ENCODE measurements around the gene CLEC11A.

DNA sequence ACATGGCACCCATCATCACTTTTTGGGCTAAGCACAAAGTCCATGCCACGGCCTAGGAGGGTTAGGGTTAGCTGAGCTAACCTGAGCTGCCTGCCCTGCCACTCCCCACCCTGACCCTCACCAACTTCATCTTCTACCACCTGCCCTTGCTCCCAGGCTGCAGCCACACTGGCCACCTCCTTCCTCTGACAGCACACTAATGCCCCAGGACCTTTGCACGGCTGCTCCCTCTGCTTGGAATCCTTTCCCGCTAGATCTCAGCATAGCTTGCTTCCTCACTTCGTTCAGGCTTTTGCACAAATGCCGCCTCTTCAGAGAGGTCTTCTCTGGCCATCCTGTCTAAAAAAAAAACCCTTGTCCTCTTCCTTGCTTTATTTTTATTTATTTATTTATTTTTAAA, 16.8 kb upstream of the CLEC11A start:
- TF ChIP-seq, protein P1, sequence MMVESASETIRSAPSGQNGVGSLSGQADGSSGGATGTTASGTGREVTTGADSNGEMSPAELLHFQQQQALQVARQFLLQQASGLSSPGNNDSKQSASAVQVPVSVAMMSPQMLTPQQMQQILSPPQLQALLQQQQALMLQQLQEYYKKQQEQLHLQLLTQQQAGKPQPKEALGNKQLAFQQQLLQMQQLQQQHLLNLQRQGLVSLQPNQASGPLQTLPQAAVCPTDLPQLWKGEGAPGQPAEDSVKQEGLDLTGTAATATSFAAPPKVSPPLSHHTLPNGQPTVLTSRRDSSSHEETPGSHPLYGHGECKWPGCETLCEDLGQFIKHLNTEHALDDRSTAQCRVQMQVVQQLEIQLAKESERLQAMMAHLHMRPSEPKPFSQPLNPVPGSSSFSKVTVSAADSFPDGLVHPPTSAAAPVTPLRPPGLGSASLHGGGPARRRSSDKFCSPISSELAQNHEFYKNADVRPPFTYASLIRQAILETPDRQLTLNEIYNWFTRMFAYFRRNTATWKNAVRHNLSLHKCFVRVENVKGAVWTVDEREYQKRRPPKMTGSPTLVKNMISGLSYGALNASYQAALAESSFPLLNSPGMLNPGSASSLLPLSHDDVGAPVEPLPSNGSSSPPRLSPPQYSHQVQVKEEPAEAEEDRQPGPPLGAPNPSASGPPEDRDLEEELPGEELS (CRISPR knock-in tag; IDR thresholded peaks at IDR 0.05): no peak
- TF ChIP-seq, protein P2, sequence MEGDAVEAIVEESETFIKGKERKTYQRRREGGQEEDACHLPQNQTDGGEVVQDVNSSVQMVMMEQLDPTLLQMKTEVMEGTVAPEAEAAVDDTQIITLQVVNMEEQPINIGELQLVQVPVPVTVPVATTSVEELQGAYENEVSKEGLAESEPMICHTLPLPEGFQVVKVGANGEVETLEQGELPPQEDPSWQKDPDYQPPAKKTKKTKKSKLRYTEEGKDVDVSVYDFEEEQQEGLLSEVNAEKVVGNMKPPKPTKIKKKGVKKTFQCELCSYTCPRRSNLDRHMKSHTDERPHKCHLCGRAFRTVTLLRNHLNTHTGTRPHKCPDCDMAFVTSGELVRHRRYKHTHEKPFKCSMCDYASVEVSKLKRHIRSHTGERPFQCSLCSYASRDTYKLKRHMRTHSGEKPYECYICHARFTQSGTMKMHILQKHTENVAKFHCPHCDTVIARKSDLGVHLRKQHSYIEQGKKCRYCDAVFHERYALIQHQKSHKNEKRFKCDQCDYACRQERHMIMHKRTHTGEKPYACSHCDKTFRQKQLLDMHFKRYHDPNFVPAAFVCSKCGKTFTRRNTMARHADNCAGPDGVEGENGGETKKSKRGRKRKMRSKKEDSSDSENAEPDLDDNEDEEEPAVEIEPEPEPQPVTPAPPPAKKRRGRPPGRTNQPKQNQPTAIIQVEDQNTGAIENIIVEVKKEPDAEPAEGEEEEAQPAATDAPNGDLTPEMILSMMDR (IDR thresholded peaks at IDR 0.05): no peak
- TF ChIP-seq, protein P3, sequence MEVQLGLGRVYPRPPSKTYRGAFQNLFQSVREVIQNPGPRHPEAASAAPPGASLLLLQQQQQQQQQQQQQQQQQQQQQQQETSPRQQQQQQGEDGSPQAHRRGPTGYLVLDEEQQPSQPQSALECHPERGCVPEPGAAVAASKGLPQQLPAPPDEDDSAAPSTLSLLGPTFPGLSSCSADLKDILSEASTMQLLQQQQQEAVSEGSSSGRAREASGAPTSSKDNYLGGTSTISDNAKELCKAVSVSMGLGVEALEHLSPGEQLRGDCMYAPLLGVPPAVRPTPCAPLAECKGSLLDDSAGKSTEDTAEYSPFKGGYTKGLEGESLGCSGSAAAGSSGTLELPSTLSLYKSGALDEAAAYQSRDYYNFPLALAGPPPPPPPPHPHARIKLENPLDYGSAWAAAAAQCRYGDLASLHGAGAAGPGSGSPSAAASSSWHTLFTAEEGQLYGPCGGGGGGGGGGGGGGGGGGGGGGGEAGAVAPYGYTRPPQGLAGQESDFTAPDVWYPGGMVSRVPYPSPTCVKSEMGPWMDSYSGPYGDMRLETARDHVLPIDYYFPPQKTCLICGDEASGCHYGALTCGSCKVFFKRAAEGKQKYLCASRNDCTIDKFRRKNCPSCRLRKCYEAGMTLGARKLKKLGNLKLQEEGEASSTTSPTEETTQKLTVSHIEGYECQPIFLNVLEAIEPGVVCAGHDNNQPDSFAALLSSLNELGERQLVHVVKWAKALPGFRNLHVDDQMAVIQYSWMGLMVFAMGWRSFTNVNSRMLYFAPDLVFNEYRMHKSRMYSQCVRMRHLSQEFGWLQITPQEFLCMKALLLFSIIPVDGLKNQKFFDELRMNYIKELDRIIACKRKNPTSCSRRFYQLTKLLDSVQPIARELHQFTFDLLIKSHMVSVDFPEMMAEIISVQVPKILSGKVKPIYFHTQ (CRISPR knock-in tag; IDR thresholded peaks at IDR 0.05): no peak
- TF ChIP-seq, protein P4, sequence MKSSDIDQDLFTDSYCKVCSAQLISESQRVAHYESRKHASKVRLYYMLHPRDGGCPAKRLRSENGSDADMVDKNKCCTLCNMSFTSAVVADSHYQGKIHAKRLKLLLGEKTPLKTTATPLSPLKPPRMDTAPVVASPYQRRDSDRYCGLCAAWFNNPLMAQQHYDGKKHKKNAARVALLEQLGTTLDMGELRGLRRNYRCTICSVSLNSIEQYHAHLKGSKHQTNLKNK (CRISPR knock-in tag; IDR thresholded peaks at IDR 0.05): no peak
- TF ChIP-seq, protein P5, sequence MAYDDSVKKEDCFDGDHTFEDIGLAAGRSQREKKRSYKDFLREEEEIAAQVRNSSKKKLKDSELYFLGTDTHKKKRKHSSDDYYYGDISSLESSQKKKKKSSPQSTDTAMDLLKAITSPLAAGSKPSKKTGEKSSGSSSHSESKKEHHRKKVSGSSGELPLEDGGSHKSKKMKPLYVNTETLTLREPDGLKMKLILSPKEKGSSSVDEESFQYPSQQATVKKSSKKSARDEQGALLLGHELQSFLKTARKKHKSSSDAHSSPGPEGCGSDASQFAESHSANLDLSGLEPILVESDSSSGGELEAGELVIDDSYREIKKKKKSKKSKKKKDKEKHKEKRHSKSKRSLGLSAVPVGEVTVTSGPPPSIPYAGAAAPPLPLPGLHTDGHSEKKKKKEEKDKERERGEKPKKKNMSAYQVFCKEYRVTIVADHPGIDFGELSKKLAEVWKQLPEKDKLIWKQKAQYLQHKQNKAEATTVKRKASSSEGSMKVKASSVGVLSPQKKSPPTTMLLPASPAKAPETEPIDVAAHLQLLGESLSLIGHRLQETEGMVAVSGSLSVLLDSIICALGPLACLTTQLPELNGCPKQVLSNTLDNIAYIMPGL (CRISPR knock-in tag; IDR thresholded peaks at IDR 0.05): no peak
- TF ChIP-seq, protein P6, sequence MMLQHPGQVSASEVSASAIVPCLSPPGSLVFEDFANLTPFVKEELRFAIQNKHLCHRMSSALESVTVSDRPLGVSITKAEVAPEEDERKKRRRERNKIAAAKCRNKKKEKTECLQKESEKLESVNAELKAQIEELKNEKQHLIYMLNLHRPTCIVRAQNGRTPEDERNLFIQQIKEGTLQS (CRISPR knock-in tag; conservative IDR thresholded peaks at IDR 0.05): no peak
- TF ChIP-seq RELA (CRISPR knock-in tag; IDR thresholded peaks at IDR 0.05; ENCODE audit: borderline replicate concordance): no peak
- TF ChIP-seq, protein P7, sequence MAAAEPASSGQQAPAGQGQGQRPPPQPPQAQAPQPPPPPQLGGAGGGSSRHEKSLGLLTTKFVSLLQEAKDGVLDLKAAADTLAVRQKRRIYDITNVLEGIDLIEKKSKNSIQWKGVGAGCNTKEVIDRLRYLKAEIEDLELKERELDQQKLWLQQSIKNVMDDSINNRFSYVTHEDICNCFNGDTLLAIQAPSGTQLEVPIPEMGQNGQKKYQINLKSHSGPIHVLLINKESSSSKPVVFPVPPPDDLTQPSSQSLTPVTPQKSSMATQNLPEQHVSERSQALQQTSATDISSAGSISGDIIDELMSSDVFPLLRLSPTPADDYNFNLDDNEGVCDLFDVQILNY (CRISPR knock-in tag; IDR thresholded peaks at IDR 0.05): no peak
- TF ChIP-seq, protein P8, sequence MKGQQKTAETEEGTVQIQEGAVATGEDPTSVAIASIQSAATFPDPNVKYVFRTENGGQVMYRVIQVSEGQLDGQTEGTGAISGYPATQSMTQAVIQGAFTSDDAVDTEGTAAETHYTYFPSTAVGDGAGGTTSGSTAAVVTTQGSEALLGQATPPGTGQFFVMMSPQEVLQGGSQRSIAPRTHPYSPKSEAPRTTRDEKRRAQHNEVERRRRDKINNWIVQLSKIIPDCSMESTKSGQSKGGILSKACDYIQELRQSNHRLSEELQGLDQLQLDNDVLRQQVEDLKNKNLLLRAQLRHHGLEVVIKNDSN (CRISPR knock-in tag; IDR thresholded peaks at IDR 0.05): no peak
- TF ChIP-seq, protein P9, sequence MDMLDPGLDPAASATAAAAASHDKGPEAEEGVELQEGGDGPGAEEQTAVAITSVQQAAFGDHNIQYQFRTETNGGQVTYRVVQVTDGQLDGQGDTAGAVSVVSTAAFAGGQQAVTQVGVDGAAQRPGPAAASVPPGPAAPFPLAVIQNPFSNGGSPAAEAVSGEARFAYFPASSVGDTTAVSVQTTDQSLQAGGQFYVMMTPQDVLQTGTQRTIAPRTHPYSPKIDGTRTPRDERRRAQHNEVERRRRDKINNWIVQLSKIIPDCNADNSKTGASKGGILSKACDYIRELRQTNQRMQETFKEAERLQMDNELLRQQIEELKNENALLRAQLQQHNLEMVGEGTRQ (CRISPR knock-in tag; IDR thresholded peaks at IDR 0.05): no peak
